GM12873 (cell line): Measurements from ENCODE around the gene CHMP1B.

Source experiments
- CTCF ChIP-seq: IDR thresholded peaks from 2 replicates; pipeline ENCODE4 v1.5.1; 2012; ENCODE audit warnings: low read depth, mild to moderate bottlenecking, moderate library complexity, low read length, control low read depth; ENCODE audit not compliant: insufficient read depth; ENCODE audit errors: missing control alignments

The CHMP1B gene

DNA sequence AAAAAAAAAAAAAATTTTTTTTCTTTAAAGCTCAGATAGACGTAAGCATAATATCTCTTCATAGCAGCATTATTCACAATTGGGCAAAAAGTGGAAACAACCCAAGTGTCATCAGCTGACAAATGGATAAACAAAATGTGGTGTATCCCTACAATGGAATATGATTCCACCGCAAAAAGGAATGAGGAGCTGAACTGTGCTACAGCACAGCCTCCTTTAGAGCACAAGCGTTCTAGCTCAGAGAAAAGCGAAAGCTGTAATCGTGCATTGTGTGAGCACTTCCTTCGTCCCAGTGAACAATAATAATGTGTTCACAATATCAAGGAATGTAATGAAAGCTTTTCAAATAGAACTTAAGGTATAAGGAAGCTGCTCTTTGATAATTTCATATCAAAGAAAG, 11.7 kb upstream of the CHMP1B start:
- TF ChIP-seq CTCF, result no peak

DNA sequence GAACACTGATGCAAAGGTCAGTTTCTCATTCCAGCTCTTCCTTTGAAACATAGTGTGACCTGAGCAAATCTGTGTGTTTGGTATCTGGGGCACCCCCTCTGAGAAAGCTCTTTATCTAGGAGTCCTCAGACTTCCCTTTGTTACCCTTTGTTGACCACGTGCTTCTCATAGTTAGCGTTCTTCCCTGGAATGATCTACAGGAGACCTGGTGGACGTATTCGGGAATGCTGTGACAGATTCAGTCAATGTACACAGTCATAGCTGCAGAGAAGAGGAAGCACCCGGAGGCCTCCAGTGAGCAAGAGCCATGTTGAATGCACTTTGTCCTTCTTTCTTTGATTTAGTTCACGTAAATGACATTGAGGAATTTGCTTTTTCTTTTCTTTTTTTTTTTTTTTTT, 10.7 kb upstream of the CHMP1B start:
- TF ChIP-seq CTCF, result no peak

DNA sequence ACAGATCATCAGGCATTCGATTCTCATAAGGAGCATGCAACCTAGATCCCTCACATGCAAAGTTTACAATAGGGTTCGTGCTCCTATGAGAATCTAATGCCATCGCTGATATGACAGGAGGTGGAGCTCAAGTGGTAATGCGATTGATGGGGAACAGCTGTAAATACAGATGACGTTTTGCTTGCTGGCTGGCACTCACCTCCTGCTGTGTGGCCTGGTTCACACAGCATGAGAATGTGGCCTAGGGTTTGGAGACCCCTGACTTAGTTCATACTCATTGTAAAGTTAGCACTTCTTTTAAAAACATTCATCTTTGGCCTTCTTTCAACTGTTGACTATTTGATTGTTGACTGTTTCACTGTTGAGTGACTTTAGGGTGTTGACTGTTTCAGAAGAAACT, 8.7 kb upstream of the CHMP1B start:
- no peak for TF ChIP-seq CTCF

DNA sequence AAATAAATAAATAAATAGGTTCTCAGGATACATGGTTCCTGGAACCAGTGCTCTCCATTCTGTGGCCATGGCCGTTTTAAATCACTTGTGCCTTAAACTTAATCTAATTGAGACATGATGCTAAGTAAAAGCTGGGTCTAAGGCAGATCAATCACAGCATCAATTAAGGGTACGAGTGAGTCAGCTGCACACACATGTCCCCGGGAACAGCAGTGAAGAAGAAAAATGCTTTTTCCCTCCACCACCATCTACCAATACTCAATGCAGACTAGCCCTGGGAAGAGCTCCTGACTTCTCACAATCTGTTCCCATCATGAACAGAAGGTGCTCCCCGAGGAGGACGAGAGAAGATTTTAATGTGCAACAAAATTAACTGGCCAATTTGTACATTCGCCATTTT, 6.8 kb upstream of the CHMP1B start:
- no peak for TF ChIP-seq CTCF

DNA sequence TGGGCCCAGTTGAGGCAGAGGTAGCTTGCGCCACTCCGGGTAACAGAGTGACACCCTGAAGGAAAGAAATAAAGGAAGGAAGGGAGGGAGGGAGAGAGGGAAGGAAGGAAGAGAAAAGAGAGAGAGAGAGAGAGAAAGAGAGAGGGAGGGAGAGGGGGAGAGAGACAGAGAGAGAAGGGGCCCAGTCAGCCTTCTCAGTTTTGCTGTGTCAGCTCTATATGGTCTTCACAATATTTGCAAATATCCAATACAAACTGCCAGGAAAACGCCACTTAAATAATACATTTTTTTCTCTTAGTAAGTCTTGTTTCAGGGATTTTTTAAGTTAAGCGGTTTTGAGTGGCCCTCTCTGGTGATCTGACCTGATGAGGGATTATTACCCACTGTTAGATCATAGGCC, 5.6 kb upstream of the CHMP1B start:
- no peak for TF ChIP-seq CTCF

GRCh38 chr18:11847811-11848210, 3.4 kb upstream of the CHMP1B start:
- TF ChIP-seq CTCF, result no peak

- no peak for TF ChIP-seq CTCF
These were observed 1.9 kb upstream of the CHMP1B start for GRCh38 chr18:11849279-11849678.

GRCh38 chr18:11849841-11850634, 1.2 kb upstream of the CHMP1B start:
- no peak for TF ChIP-seq CTCF
